Activated naive CD8-positive, alpha-beta T cell treated with anti-CD3 and anti-CD28 coated beads, Interleukin-2, amount 50 U/mL, for 16 hours (primary cell): ENCODE results near the gene SPTA1.
"Not testable (repeated sequence)": the region's sequence is repeated elsewhere in the genome, so short reads cannot be mapped to it uniquely, and the experiment has no call there.

Source experiments
- DNase-seq: peaks from one replicate; pipeline ENCODE4 v3.0.0-alpha.2; 2020; ENCODE audit warnings: low read depth, low spot score

SPTA1 gene

DNA sequence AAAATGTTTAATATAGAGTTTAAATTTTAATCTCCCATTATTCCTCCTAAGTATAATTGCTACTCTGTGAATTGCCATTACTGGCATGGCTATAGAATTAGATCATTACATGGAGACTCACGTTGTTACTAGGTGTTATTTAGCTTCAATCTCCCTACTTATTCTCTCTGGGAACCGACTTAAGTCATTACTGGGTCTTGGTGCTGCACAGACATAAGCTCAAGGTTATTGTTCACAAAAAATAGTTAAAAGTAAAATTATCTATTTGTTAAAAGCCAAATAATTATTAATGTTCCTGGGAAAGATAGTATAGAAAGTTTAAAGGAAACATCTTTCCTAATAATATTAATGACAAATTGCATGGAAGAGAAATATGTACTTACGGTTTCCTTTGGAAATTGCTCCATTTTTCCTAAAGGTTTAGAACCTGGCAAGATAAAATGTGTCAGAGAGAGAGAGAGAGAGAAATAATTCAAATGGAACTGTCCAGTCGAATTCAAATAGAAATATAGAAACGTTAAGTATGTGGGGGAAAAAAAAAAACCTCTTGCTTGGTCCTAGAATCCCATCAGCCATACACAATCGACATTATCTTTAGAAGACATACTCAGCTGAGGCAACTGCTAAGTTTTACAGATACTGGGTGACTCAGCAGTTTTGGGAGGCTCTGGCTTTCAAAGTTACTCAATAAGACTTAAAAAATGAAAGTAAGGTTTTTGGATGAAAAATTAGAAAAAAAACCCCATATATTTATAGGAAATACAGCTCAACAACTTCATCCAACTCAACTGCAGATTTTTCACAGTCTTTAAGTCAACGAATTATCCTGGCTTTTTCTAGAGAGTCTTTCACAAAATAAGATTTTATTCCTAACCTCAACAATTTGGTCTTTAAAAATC, at the start of gene SPTA1:
TSS of gene SPTA1 (minus strand) at position 605 of the 899 bp plus-strand sequence. CDS start at position 407, 198 bp downstream.
- no peak for DNase-seq

DNA sequence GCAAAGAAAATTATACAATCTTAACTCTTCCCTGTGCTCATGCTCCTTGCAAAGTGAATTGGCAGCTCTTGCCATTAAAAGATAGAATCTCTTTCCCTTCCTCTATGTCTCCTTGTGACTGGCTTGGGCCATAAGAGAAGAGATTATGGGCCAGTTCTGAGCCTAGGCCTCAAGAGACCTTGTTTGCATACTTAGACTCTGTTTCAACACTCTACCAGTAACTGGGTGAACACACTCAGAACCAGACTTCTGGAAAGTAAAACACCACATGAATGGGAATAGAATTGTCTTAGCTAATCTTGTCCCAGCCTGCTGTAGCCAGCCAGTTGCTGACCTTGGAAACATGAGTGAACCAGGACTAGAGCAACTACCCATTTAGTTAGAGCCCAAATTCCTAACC, 49.3 kb upstream of the SPTA1 start:
- no peak for DNase-seq

DNA sequence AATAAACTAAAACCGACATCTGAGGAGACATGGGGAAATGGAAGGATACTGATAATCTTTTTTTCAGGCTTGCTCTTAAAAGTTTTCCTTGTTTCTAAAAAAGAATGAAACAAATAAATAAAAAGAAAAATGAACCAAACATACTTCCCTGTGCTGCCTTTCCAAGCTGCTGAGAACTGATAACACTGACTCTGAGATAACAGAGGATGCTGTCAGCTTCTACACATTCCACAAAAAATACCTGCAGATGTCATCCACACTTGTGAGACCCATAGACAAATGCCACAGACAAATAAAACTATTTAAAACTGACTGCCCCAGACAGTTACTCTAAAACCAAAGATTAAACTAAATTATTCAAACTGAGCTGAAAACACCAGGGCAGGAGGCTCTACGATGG, 46.0 kb upstream of the SPTA1 start:
- DNase-seq = no peak

DNA sequence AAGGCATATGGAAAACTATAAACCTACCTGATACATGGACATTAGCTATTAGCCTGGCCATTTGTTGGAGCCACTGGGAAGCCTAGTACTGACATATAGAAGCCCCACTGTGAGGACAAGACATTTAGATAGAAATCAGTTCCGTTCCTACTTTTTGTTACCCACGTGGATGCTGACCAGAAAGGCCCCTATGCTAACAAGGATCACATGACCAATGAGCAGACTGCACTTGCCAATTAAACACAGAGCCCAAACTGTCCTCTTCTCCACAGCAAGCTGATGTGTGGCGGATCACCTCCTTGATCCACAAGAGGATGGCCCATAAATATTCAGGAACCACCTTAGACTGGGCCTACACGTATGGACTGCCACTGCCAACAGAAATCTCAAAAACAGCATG, 45.2 kb upstream of the SPTA1 start:
- no peak for DNase-seq

DNA sequence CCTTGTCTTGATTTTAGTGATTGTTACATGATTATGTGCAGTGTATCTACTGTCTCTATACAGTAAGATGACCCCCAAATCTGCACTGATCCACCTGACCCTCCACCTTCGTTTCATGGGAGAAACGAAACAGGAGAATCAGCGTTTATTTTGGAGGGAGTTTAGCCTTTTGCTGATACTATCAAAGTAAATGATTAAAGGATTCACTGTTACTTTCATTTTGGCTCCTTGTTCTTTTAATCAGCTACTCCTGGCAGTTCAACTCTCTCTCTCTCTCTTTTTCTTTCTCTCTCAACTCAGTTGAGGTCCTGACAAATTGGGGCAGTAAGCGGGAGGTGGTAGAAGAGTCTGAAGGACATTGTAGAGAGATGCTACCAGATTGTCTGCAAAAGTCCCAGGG, 43.9 kb upstream of the SPTA1 start:
- no peak for DNase-seq

DNA sequence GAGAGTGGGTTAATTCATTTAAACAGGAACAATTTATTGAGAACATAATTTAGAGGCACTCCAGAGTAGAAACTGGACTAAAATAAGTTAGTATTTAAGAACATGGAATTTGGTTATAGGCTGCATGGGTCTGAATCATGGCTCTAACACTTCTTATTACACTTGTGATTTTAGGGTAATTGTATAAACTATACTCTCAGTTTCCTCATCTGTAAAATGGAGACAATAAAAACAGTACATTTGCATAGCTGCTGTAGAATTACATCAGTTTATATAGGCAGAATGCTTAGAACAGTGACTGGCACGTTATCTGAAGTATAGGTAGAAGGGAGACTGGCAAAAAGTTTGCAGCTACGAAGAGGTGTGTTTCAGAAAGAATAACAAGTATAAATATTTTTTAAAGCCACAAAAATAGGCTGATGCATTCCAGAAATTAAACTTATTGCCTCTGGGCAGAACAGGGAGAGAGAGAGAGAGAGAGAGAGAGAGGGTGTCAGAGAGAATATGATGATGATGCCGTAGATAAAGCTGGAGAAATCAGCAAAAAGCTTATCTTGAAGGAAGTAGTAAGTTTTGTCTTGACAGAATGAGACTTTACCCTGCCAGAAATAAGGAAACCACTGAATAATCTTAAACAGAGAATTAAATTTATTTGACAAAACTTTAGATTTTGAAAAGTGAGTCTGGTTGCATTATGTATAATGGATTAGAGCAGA, 42.2 kb upstream of the SPTA1 start:
- DNase-seq = no peak

DNA sequence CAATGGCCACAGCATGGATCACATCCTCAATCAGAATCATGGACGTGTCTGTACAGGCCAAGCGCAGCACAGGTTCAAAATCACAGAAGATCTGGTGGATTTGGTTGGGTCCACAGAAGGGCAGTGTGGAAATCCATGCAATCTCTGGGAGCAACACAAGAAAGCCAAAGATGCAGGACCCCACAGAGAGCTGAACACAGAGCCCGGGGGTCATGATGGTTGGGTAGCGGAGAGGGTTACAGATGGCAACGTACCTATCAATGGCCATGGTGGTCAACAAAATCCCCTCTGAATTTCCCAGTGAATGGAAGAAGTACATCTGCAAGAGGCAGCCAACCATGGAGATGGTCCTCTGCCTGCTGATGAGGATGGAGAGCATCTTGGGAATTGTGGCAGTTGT, 37.9 kb upstream of the SPTA1 start:
- DNase-seq = no peak

DNA sequence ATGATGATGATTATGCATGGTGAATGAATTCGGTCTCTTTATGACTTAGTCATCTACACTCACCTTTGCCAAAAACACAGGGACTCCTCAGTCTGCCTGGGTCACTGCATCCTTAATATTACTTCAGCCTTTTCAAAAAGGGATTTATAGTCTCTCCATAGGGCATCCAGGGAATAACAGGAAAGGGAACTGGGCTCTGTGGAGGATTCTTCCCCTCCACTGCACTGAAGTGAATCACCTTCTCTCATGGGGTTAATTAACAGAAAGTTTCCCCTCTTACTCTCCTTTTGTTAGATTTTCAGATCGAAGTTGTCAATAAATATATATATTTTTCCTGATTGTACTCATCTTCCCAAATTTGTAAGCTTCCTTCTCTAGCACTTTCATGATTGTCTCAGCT, 34.1 kb upstream of the SPTA1 start, which contains the start of gene OR6K3:
TSS of gene OR6K3 (minus strand) at position 101 of the 400 bp plus-strand sequence. CDS start 2,605 bp downstream, outside the sequence.
- no peak for DNase-seq

DNA sequence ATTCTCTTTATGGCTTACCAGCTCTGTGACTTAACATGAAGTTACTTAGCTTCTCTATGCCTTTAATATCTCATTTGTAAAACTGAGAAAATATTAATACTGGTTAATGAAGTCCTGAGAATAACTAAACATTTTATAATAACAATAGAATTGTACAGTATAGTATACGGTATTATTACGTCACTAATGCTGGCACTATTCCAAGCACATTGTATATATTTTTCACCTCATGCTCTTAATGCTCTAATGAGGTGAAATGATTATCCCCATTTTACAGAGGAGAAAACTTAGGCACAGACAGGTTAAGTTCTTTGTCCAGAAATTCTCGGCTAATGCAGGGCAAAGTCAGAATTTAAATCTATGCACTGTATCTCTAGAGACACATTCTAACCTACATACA, 33.1 kb upstream of the SPTA1 start:
- DNase-seq = no peak

DNA sequence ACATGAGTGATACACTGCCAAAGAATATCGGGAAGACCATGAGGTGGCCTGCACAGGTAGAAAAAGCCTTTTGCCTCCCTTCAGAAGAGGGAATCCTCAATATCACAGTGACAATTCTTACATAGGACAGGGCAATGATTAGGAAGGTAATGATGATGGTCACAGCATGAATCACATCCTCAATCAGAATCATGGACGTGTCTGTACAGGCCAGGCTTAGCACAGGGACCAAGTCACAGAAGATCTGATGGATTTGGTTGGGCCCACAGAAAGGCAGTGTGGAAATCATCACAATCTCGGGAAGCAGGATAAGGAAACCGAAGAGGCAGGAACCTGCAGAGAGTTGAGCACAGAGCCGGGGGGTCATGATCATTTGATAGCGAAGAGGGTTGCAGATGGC, 30.8 kb upstream of the SPTA1 start:
- no peak for DNase-seq

DNA sequence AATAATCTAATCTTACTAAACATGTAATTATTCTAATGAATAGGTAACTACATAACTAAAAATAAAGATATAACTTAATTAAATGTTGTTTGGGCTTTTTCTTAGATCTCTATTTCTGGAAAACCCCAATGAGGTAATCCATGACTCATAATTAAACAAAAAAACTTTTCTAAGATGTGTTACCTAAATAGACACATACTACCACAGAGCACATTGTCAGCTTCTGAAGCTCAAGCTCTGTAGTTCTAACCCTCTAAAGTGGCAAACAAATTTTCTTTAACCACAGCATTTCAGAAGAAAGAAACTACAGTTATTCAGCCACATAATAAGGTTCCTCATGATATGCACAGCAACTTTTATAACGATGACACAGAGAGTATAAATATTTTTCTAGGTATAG, 29.8 kb upstream of the SPTA1 start:
- DNase-seq = no peak

DNA sequence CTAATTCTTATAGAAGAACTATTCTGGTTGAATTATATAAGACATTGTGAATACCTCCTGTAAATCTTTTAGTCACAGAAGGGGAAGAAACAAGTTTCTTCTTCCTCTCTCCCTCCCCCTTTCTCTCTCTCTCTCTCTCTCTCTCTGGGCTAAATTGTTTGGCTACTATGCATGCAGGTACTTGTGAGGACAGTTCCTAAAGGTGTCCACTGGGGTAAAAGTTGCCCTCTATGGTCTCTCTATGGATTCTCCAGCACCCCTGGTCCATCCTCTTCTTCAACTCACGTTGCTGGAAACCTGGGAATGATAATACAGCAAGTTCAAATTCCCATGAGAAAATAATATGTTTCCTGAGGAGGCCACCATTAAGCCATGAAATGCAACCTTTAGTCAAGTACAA, 28.2 kb upstream of the SPTA1 start:
- no peak for DNase-seq

DNA sequence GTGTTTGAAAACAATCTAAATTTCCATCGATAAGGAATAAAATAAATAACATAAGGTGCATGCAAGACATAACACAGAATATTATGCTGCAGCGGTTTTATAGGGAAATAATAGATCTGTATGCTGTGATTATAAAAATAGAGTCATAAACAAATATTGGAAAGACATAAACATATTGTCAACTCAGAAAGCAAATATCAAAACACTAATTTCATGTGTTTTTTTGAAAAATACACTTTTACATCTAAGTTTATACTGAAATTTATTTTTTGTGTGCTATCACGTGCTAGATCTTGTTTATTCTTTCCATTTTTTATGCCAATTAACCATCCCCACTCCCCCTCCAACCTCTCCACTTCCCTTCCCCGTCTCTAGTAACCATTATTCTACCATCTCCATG, 24.6 kb upstream of the SPTA1 start:
- DNase-seq = no peak

DNA sequence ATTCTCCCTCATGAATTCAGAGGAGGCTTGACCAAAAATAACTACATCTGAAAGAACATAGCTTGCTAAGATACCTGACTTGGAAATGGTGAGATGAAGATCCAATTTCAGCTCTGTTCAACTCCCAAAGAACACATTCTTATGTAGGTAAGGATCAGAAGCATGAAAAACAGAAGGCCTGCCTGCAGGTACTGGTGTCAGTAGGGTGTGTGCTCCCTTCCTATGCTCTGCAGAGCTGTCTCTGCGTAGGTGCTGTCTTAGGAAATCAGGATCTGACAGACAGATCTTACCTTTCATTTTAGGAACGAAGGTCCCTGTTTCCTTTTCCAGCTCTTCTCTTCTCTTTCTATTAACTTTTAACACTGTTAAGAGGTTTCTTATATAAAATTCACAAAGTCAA, 19.6 kb upstream of the SPTA1 start:
- no peak for DNase-seq

DNA sequence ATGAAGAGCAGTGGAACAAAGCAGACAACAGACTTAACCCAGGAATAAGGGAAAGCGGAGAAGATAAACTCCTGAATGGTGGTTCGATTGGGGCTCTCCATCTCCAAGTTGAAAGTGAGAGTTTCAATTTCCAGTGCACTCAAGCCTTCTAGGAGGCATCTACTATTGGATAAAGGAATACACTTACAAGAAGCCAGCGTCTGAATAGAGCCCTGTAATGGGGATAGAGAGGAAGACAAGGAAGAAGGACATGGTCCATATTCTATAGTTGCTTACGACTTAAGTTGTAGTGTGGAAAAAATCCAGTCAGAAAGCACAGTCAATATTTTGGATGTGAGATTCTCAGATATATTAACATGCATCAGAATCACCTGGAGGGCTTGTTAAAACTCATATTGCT, 14.0 kb upstream of the SPTA1 start, which contains the start of gene OR6K2:
TSS of gene OR6K2 (minus strand) at position 101 of the 400 bp plus-strand sequence. CDS start at position 101, 0 bp downstream.
- DNase-seq = no peak

DNA sequence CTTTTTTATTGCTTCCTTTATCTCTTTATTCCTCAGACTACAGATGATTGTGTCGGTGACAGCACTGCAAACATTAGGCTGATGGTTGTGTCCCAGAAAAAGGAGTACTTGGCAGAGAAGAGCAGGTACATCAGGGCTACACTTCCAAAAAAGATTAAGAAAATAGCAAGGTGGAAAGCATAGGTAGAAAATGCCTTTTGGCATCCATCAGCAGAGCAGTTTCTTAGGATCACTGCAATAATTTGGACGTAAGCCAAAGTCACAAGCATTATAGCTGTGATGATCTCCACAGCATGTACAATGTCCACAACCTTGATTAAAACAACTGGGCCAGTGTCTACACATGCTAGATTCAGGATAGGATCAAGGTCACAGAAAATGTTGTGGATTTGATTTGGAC, 8.1 kb upstream of the SPTA1 start:
- no peak for DNase-seq

DNA sequence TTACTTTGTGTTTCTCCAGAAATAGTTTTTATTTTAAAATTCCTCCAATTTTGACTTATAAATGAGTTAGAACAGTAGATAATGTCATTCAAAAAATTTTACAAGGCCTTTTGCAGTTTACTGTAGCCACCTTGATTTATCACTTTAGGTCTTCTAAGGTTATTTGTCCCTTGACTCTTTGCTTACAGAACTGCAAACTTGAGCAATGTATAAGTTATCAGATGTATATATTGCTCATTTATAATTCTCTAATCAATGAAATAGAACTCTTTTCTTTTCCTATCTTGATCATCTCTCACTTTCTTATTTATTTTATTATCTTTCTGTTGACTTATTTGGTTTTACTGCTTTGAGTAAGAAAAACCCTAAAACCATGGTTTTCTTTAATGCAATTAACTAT, 5.8 kb upstream of the SPTA1 start:
- DNase-seq = no peak

DNA sequence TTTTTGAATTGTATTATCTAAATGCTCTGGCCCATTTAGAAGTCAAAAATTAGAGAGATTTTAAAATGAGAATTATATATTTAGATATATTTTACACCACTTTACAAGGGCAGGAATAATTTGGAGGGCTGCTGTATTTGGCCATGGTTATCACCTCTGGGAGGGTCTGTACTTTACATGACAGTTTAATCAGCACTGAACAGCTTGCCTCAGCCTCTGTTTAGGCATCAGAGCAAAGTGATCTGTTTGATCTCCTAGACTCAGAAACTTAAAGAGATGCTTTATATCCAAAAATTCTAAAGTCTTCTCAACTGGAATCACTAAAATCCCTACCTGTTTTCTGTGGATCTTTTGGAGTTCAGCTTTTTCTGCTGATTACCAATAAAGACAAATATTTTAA, 5.4 kb upstream of the SPTA1 start:
- no peak for DNase-seq

DNA sequence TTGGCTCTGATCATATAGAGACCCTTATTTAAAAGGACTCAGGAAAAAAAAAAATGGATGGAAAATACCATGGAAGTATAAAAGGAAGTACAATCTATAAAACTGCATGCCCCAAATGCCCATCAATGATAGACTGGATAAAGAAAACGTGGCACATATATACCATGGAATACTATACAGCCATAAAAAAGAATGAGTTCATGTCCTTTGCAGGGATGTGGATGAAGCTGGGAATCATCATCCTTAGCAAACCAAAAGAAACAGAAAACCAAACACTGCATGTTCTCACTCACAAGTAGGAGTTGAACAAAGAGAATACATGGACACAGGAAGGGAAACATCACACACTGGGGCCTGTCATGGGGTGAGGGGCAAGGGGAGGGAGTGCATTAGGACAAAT, 4.6 kb upstream of the SPTA1 start:
- DNase-seq = not testable (repeated sequence)

DNA sequence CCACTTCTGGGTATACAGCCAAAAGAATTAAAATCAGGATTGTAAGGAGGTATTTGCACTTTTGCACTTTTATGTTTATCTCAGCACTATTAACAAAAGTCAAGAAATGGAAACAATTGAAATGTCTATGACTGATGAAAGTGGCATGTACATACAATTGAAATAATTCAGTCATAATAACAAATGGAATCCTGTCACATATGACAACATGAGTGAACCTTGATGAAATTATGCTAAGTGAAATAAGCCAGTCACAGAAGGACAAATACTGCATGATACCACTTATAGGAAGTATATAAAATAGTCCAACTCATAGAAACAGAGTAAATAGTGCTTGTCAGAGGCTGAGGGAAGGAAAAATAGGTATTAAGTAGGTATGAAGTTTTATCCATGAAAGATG, 3.4 kb upstream of the SPTA1 start:
- no peak for DNase-seq

DNA sequence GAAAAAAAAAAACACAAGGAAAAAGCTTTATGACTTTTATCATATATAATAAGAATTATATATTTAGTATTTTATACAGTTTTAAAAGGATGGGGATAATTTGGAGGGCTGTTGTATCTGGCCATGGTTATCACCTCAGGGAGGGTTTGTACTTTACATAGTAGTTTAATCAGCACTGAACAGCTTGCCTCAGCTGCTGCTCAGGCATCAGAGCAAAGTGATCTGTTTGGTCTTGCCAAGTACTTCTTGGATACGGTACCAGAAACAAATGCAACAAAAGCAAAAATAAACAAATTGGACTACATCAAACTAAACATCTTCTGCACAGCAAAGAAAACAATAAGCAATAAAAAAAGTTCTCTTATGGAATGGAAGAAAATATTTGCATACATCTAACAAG, 2.6 kb upstream of the SPTA1 start:
- no peak for DNase-seq

DNA sequence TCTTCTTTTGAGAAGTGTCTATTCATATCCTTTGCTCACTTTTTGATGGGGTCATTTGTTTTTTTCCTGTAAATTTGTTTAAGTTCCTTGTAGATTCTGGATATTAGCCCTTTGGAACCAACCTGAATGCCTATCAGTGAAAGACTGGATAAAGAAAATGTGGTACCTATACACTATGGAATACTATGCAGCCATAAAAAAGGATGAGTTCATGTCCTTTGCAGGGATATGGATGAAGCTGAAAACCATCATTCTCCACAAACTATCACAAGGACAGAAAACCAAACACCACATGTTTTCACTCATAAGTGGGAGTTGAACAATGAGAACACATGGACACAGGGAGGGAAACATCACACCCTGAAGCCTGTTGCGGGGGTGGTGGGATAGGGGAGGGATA, 1.8 kb upstream of the SPTA1 start:
- DNase-seq = not testable (repeated sequence)

DNA sequence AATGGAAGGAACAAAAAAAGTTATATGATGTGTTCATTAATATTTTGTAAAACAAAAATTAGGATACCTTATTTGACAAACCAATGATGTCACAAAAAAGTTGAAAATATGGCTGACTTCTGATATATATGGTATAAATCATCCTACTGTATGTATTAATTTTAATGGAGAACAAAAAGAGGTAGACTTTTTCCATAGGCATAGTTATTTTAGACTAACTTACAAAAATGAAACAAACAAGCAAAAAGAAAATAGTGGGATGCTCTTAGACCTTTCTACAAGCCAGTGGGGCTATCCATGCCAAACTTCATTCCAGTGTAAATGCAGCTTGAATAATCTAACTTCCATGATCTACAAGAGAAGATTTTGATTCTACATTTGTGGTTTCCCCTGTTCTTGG, 522 bp upstream of the SPTA1 start:
- no peak for DNase-seq
